ENCODE measurements around the gene FAM174C. TPM values are rescaled to one million over a fixed set of nuclear protein-coding genes. Genes with fewer than 3 reads are reported as not detected.

FAM174C gene
- total and polyA plus RNA-seq, 2 experiments from 2014 or later, result 31.2 to 34.4 TPM

GRCh38 chr19:1327125-1327524 lies 51.8 kb downstream of the FAM174C start:
- Histone ChIP-seq H3K9me3 (ENCODE audit: low read depth) (no peaks in the 10 kb centered on the region), H3K4me3 (no peak overlapping the region), H3K27me3 (no peaks in the 10 kb centered on the region), H3K4me1 (ENCODE audit: low read depth) (peaks cover 4% of the 10 kb centered on the region), H3K36me3 (no peaks in the 10 kb centered on the region), H3K27ac (peak overlapping the region; percentile 43)
- TF ChIP-seq, protein P1, sequence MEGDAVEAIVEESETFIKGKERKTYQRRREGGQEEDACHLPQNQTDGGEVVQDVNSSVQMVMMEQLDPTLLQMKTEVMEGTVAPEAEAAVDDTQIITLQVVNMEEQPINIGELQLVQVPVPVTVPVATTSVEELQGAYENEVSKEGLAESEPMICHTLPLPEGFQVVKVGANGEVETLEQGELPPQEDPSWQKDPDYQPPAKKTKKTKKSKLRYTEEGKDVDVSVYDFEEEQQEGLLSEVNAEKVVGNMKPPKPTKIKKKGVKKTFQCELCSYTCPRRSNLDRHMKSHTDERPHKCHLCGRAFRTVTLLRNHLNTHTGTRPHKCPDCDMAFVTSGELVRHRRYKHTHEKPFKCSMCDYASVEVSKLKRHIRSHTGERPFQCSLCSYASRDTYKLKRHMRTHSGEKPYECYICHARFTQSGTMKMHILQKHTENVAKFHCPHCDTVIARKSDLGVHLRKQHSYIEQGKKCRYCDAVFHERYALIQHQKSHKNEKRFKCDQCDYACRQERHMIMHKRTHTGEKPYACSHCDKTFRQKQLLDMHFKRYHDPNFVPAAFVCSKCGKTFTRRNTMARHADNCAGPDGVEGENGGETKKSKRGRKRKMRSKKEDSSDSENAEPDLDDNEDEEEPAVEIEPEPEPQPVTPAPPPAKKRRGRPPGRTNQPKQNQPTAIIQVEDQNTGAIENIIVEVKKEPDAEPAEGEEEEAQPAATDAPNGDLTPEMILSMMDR (IDR thresholded peaks at IDR 0.05; ENCODE audit: low read depth, low read length), result no peak
- DNase-seq (ENCODE audit: low read depth in 1 of 2, low spot score in 1 of 2), result no peak

Other genes starting within 250 kb of the FAM174C start
- 158 TPM in 2 replicates for gene CNN2, start 248.9 kb upstream of the FAM174C start, total RNA-seq
- 183 and 185 TPM in 2 replicates for gene CNN2, start 248.9 kb upstream of the FAM174C start, polyA plus RNA-seq
- gene ABCA7, start 235.4 kb upstream of the FAM174C start, total RNA-seq, result 43.6 and 44.0 TPM in 2 replicates
- gene ABCA7, start 235.4 kb upstream of the FAM174C start, polyA plus RNA-seq, result 36.8 and 60.4 TPM in 2 replicates
- gene ARHGAP45, start 208.4 kb upstream of the FAM174C start, total RNA-seq, result 88.6 and 133 TPM in 2 replicates
- gene ARHGAP45, start 208.4 kb upstream of the FAM174C start, polyA plus RNA-seq, result 39.3 and 67.5 TPM in 2 replicates
- gene POLR2E, start 180.2 kb upstream of the FAM174C start, total RNA-seq, result 371 and 410 TPM in 2 replicates
- 409 and 487 TPM in 2 replicates for gene POLR2E, start 180.2 kb upstream of the FAM174C start, polyA plus RNA-seq
- 759 and 903 TPM in 2 replicates for gene GPX4, start 171.5 kb upstream of the FAM174C start, total RNA-seq
- 826 and 860 TPM in 2 replicates for gene GPX4, start 171.5 kb upstream of the FAM174C start, polyA plus RNA-seq
- gene SBNO2, start 101.3 kb upstream of the FAM174C start, total RNA-seq, result 23.0 and 28.5 TPM in 2 replicates
- gene SBNO2, start 101.3 kb upstream of the FAM174C start, polyA plus RNA-seq, result 6.8 and 11.8 TPM in 2 replicates
- gene STK11, start 69.8 kb upstream of the FAM174C start, total RNA-seq, result 140 and 180 TPM in 2 replicates
- 122 and 154 TPM in 2 replicates for gene STK11, start 69.8 kb upstream of the FAM174C start, polyA plus RNA-seq
- 21.1 and 29.1 TPM in 2 replicates for gene CBARP, start 37.5 kb upstream of the FAM174C start, total RNA-seq
- gene CBARP, start 37.5 kb upstream of the FAM174C start, polyA plus RNA-seq, result 22.1 and 30.6 TPM in 2 replicates
- 188 and 355 TPM in 2 replicates for gene ATP5F1D, start 33.8 kb upstream of the FAM174C start, total RNA-seq
- gene ATP5F1D, start 33.8 kb upstream of the FAM174C start, polyA plus RNA-seq, result 505 and 638 TPM in 2 replicates
- 45.6 and 89.2 TPM in 2 replicates for gene MIDN, start 26.9 kb upstream of the FAM174C start, total RNA-seq
- 58.1 and 76.0 TPM in 2 replicates for gene MIDN, start 26.9 kb upstream of the FAM174C start, polyA plus RNA-seq
- gene CIRBP, start 6.2 kb upstream of the FAM174C start, total RNA-seq, result 1,112 and 2,236 TPM in 2 replicates
- gene CIRBP, start 6.2 kb upstream of the FAM174C start, polyA plus RNA-seq, result 716 and 851 TPM in 2 replicates
- gene EFNA2, start 10.3 kb downstream of the FAM174C start, total RNA-seq, result 13.0 and 16.9 TPM in 2 replicates
- 0.34 and 0.44 TPM in 2 replicates for gene EFNA2, start 10.3 kb downstream of the FAM174C start, polyA plus RNA-seq
- 264 and 266 TPM in 2 replicates for gene NDUFS7, start 108.4 kb downstream of the FAM174C start, total RNA-seq
- 455 and 472 TPM in 2 replicates for gene NDUFS7, start 108.4 kb downstream of the FAM174C start, polyA plus RNA-seq
- 197 and 231 TPM in 2 replicates for gene GAMT, start 126.0 kb downstream of the FAM174C start, total RNA-seq
- gene GAMT, start 126.0 kb downstream of the FAM174C start, polyA plus RNA-seq, result 180 and 231 TPM in 2 replicates
- gene DAZAP1, start 132.1 kb downstream of the FAM174C start, total RNA-seq, result 103 and 112 TPM in 2 replicates
- gene DAZAP1, start 132.1 kb downstream of the FAM174C start, polyA plus RNA-seq, result 41.8 and 43.0 TPM in 2 replicates
- gene RPS15, start 162.9 kb downstream of the FAM174C start, total RNA-seq, result 3,563 and 6,817 TPM in 2 replicates
- gene RPS15, start 162.9 kb downstream of the FAM174C start, polyA plus RNA-seq, result 1,008 and 1,129 TPM in 2 replicates
- gene APC2, start 174.6 kb downstream of the FAM174C start, total RNA-seq, result 0.42 and 1.3 TPM in 2 replicates
- 0.27 and 0.94 TPM in 2 replicates for gene APC2, start 174.6 kb downstream of the FAM174C start, polyA plus RNA-seq
- 52.4 and 81.5 TPM in 2 replicates for gene C19orf25, start 203.7 kb downstream of the FAM174C start, total RNA-seq
- 56.9 and 84.9 TPM in 2 replicates for gene C19orf25, start 203.7 kb downstream of the FAM174C start, polyA plus RNA-seq
- 11.2 and 28.6 TPM in 2 replicates for gene PCSK4, start 214.8 kb downstream of the FAM174C start, total RNA-seq
- 9.6 and 19.2 TPM in 2 replicates for gene PCSK4, start 214.8 kb downstream of the FAM174C start, polyA plus RNA-seq
- 52.7 and 72.5 TPM in 2 replicates for gene REEP6, start 215.7 kb downstream of the FAM174C start, total RNA-seq
- gene REEP6, start 215.7 kb downstream of the FAM174C start, polyA plus RNA-seq, result 74.7 and 99.8 TPM in 2 replicates
- 3.9 and 5.7 TPM in 2 replicates for gene ADAMTSL5, start 237.5 kb downstream of the FAM174C start, total RNA-seq
- 4.9 and 8.6 TPM in 2 replicates for gene ADAMTSL5, start 237.5 kb downstream of the FAM174C start, polyA plus RNA-seq
- 0.04 and 1.2 TPM in 2 replicates for gene PLK5, start 248.5 kb downstream of the FAM174C start, total RNA-seq
- 0.54 and 0.87 TPM in 2 replicates for gene PLK5, start 248.5 kb downstream of the FAM174C start, polyA plus RNA-seq

Data from cardiac muscle cell (in vitro differentiated cells and primary cell).